T-helper 17 cell (primary cell): ENCODE data around the gene PTPRN2. TPM values are rescaled to one million over a fixed set of nuclear protein-coding genes. Genes with fewer than 3 reads are reported as not detected.
"Not testable (repeated sequence)": the region's sequence is repeated elsewhere in the genome, so short reads cannot be mapped to it uniquely, and the experiment has no call there.

ENCODE experiments used
- ATAC-seq: fragments of 150-1000 bp; cut with Tn5 transposase; 2 replicates; pipeline ENCODE4 v1.10.0; 2021; ENCODE audit warnings: mild to moderate bottlenecking, moderate library complexity
- DNase-seq, 3 donors: peaks; one replicate each; pipeline versions ENCODE4 v3.0.0 to v3.0.0-alpha.2; 2020 to 2021
- H3K9me3 ChIP-seq: one replicate; pipeline ENCODE4 v1.7.0; 2013; ENCODE audit warnings: low read length, mild to moderate bottlenecking; ENCODE audit not compliant: control insufficient read depth, poor library complexity, severe bottlenecking
- H3K27ac Mint-ChIP-seq: one replicate; pipeline ENCODE4 v1.8.0; 2022; ENCODE audit warnings: mild to moderate bottlenecking, moderate library complexity, mixed read lengths
- H3K27me3 Mint-ChIP-seq: one replicate; pipeline ENCODE4 v1.8.0; 2022; ENCODE audit warnings: mixed read lengths
- H3K36me3 Mint-ChIP-seq: one replicate; pipeline ENCODE4 v1.8.0; 2022; ENCODE audit warnings: low read depth, mixed read lengths
- H3K4me1 Mint-ChIP-seq: one replicate; pipeline ENCODE4 v1.8.0; 2022; ENCODE audit warnings: mild to moderate bottlenecking, mixed read lengths
- H3K4me3 Mint-ChIP-seq: one replicate; pipeline ENCODE4 v1.8.0; 2022; ENCODE audit warnings: mild to moderate bottlenecking, moderate library complexity, mixed read lengths
- total RNA-seq, 4 donors: library from RNA in 2 of 4; stranded (reverse) in 2 of 4; gene quantifications; one replicate each; pipeline ENCODE4 v1.2.3 and lab custom pipeline; 2022 to 2026

Gene PTPRN2
- total RNA-seq, 2 donors from 2014 or later, result 0.42 to 0.57 TPM

GRCh38 chr7:157905651-157906461 is 681.8 kb downstream of the PTPRN2 start:
- no peak for DNase-seq
- H3K27me3 Mint-ChIP-seq, result peaks cover 9% of the 10 kb centered on the region
- no peak for ATAC-seq
- no peaks in the 10 kb centered on the region for H3K36me3 Mint-ChIP-seq
- no peak overlapping the region for H3K27ac Mint-ChIP-seq
- H3K4me3 Mint-ChIP-seq, result no peak overlapping the region
- no peaks in the 10 kb centered on the region for H3K9me3 ChIP-seq
- H3K4me1 Mint-ChIP-seq, result no peaks in the 10 kb centered on the region

- Mint-ChIP-seq H3K27ac (no peak overlapping the region), H3K4me3 (no peak overlapping the region), H3K4me1 (no peaks in the 10 kb centered on the region), H3K36me3 (no peaks in the 10 kb centered on the region), H3K27me3 (peaks cover 5% of the 10 kb centered on the region)
- no peak for DNase-seq
- H3K9me3 ChIP-seq, result no peaks in the 10 kb centered on the region
- ATAC-seq, result no peak
Observed at GRCh38 chr7:157904866-157905570, 682.6 kb downstream of the PTPRN2 start.

- Mint-ChIP-seq H3K27ac (no peak overlapping the region), H3K27me3 (peaks cover 5% of the 10 kb centered on the region), H3K4me1 (no peaks in the 10 kb centered on the region), H3K4me3 (no peak overlapping the region), H3K36me3 (no peaks in the 10 kb centered on the region)
- H3K9me3 ChIP-seq, result no peaks in the 10 kb centered on the region
- ATAC-seq (no peak), DNase-seq (no peak)
Observed at GRCh38 chr7:157904211-157904865, 683.3 kb downstream of the PTPRN2 start.

GRCh38 chr7:157903710-157904109 is 683.9 kb downstream of the PTPRN2 start:
- Mint-ChIP-seq H3K36me3 (no peaks in the 10 kb centered on the region), H3K4me1 (no peaks in the 10 kb centered on the region), H3K4me3 (no peak overlapping the region), H3K27me3 (peaks cover 6% of the 10 kb centered on the region), H3K27ac (no peak overlapping the region)
- no peaks in the 10 kb centered on the region for H3K9me3 ChIP-seq
- ATAC-seq (no peak), DNase-seq (no peak)

- H3K27me3 Mint-ChIP-seq, result peaks cover 11% of the 10 kb centered on the region
- H3K4me3 Mint-ChIP-seq, result no peak overlapping the region
- H3K27ac Mint-ChIP-seq, result no peak overlapping the region
- H3K9me3 ChIP-seq, result no peaks in the 10 kb centered on the region
- no peak for DNase-seq
- H3K36me3 Mint-ChIP-seq, result no peaks in the 10 kb centered on the region
- no peak for ATAC-seq
- H3K4me1 Mint-ChIP-seq, result no peaks in the 10 kb centered on the region
Observed at GRCh38 chr7:157903296-157903695, 684.3 kb downstream of the PTPRN2 start.

- DNase-seq, H3K4me1 Mint-ChIP-seq, ATAC-seq, H3K9me3 ChIP-seq, H3K27me3 Mint-ChIP-seq, H3K27ac Mint-ChIP-seq, H3K4me3 Mint-ChIP-seq, H3K36me3 Mint-ChIP-seq: not testable (repeated sequence)
Observed at GRCh38 chr7:157901816-157902610, 685.6 kb downstream of the PTPRN2 start.

- ATAC-seq, result no peak
- peaks cover 10% of the 10 kb centered on the region for H3K27me3 Mint-ChIP-seq
- no peak overlapping the region for H3K27ac Mint-ChIP-seq
- H3K4me1 Mint-ChIP-seq, result no peaks in the 10 kb centered on the region
- H3K9me3 ChIP-seq, result no peaks in the 10 kb centered on the region
- H3K4me3 Mint-ChIP-seq, result no peak overlapping the region
- no peaks in the 10 kb centered on the region for H3K36me3 Mint-ChIP-seq
- no peak for DNase-seq
Observed at GRCh38 chr7:157901166-157901565, 686.5 kb downstream of the PTPRN2 start.

GRCh38 chr7:157900556-157900955 is 687.1 kb downstream of the PTPRN2 start:
- no peak overlapping the region for H3K27ac Mint-ChIP-seq
- H3K4me3 Mint-ChIP-seq, result no peak overlapping the region
- DNase-seq (no peak), ATAC-seq (no peak)
- no peaks in the 10 kb centered on the region for H3K36me3 Mint-ChIP-seq
- no peaks in the 10 kb centered on the region for H3K4me1 Mint-ChIP-seq
- H3K27me3 Mint-ChIP-seq, result peaks cover 10% of the 10 kb centered on the region
- H3K9me3 ChIP-seq, result no peaks in the 10 kb centered on the region

- no peak overlapping the region for H3K4me3 Mint-ChIP-seq
- H3K27ac Mint-ChIP-seq, result no peak overlapping the region
- no peak for DNase-seq
- H3K4me1 Mint-ChIP-seq, result no peaks in the 10 kb centered on the region
- peaks cover 10% of the 10 kb centered on the region for H3K27me3 Mint-ChIP-seq
- no peaks in the 10 kb centered on the region for H3K36me3 Mint-ChIP-seq
- no peak for ATAC-seq
- H3K9me3 ChIP-seq, result no peaks in the 10 kb centered on the region
Observed at GRCh38 chr7:157900011-157900410, 687.6 kb downstream of the PTPRN2 start.

- ATAC-seq (no peak), DNase-seq (no peak)
- Mint-ChIP-seq H3K27me3 (peaks cover 10% of the 10 kb centered on the region), H3K4me1 (no peaks in the 10 kb centered on the region), H3K36me3 (no peaks in the 10 kb centered on the region), H3K4me3 (no peak overlapping the region), H3K27ac (no peak overlapping the region)
- no peaks in the 10 kb centered on the region for H3K9me3 ChIP-seq
Observed at GRCh38 chr7:157898802-157899505, 688.7 kb downstream of the PTPRN2 start.

GRCh38 chr7:157898261-157898660 is 689.4 kb downstream of the PTPRN2 start:
- Mint-ChIP-seq H3K27me3 (peaks cover 10% of the 10 kb centered on the region), H3K4me1 (no peaks in the 10 kb centered on the region), H3K36me3 (no peaks in the 10 kb centered on the region), H3K4me3 (no peak overlapping the region), H3K27ac (no peak overlapping the region)
- ATAC-seq (no peak), DNase-seq (no peak)
- no peaks in the 10 kb centered on the region for H3K9me3 ChIP-seq

GRCh38 chr7:157897681-157898080 is 689.9 kb downstream of the PTPRN2 start:
- Mint-ChIP-seq H3K4me1 (no peaks in the 10 kb centered on the region), H3K4me3 (no peak overlapping the region), H3K27ac (no peak overlapping the region), H3K27me3 (peaks cover 14% of the 10 kb centered on the region), H3K36me3 (no peaks in the 10 kb centered on the region)
- ATAC-seq (no peak), DNase-seq (no peak)
- no peaks in the 10 kb centered on the region for H3K9me3 ChIP-seq
